CD4-positive, alpha-beta T cell treated with Interleukin-17A for 1 hour (primary cell): ENCODE measurements around the gene SIK1.

Experiments used
- DNase-seq: peaks from one replicate; pipeline ENCODE4 v3.0.0-alpha.2; 2020

Gene SIK1

DNA sequence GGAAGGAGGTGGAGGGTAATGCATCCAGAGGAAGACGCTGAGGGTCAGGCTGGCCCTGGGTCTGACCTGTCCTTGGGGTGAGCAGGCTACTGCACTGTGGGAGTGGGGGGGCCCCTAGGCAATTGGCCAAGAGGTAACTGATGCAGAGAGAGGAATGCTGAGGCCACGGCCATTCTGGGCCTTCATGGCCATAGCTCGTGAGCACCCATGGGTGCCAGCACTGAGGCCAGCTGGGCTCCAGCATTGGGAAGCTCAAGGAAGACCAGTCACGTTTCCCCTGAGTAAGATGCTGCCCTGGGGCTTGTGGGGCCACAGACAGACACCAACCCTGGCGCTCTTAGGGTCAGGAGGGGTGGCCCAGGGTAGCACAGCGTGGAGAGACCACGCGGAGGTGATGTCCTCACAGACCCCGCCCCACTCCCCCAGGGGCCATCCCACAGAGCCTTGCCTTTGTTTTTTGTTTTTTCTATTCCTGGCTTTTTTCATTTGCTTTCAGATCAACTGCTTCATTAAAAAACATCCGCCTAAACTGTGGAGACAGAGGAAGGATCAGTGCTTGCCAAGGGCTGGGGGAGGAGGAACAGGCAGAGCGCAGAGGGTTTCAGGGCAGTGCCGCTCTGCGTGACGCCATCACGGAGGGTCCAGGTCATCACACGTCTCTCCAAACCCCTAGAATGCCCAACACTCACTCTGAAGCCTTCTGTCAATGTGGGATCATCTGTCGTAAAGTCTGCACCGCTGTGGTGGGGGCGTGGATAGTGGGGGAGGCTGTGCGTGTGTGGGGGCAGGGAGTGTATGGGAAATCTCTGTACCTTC, 61.1 kb downstream of the SIK1 start:
- no peak for DNase-seq

DNA sequence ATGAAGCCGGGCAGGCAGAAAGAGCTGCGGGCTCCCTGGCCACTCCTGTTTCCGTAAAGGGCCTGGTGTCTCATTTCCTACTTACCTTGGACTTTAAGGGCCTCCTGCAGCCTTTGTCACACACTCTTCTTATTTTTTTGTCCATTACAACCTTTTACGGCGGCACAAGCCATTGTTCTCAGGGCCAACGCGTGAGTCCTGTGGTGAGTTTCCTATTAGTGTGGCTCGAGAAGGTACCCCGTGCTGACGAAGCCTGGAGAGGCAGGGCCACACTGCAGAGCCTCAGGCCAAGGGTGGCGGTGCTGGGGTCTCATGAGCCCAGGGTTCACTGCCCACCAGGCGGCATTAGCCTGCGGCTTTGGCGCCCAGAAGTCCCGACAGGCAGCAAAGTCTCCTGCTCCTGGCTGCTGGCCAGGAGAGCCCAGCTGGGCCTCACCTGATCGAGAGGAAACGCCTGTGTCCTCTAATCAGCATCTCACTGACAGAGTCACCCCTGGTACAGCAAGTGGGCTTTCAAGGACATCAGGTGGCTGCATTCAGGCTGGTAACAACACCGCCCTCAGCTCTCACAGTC, 62.0 kb downstream of the SIK1 start:
- DNase-seq: no peak
